ENCODE measurements around the gene CREB3L4. TPM values are rescaled to one million over a fixed set of nuclear protein-coding genes. Genes with fewer than 3 reads are reported as not detected.

Gene CREB3L4, protein sequence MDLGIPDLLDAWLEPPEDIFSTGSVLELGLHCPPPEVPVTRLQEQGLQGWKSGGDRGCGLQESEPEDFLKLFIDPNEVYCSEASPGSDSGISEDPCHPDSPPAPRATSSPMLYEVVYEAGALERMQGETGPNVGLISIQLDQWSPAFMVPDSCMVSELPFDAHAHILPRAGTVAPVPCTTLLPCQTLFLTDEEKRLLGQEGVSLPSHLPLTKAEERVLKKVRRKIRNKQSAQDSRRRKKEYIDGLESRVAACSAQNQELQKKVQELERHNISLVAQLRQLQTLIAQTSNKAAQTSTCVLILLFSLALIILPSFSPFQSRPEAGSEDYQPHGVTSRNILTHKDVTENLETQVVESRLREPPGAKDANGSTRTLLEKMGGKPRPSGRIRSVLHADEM
- 12.6 and 16.1 TPM in 2 replicates for total RNA-seq (2014; rRNA removed; shearing (Covaris generic))
- polyA plus RNA-seq (2014; cell fraction: nucleus; rRNA removed): 29.4 and 43.4 TPM in 2 replicates

- peak; percentile 98 for DNase-seq (ENCODE audit: extremely low read depth, low read depth)
Measured at GRCh38 chr1:153967107-153967999, at the start of gene CREB3L4. CREB3L4 (plus strand) TSS chr1:153967902; CDS start chr1:153968526, 624 bp downstream.

DNA sequence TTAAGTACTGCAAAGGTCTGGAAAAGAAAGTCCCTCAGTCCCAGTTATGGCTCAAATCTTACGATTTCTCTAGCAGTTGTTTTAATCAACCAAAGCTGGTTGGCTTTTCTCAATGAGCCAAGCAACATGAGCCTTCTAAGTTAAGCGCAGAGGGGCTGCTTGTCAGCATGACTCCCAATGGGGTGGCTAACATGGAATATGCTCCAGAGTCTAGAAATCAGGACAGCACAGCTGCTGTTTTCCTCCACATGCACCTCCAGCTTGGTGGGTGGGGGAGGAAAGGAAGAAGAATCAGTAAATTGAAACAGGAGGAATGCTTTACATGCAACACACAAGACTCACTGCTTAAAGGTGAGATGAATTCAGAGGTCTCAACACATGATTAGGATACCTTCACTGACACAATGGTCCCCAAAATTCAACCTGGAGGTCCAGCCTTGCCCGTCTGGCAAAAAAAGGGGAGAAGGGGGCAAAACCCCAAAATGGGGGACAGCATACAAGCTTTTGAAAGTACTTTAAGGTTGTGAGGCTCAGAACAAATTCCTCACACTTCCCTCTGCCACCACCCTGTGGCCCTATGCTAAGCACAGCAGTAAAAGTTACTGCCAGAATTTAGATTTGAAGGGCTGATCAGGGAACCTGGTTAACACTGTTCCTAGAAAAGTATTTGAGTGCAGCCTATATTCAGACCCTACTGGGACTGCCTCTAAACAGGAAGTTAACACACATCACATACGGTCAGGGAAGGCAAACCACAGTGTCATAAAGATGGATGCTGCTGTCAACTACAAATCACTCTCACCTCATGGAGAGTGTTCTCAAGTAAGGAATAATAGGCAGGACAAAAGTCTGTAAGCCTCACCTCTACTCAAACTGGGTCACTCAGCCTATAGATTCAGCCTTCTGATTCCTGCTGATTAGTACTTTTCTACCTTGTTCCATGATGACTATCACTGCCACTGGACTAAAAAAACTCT is 47.5 kb upstream of the CREB3L4 start:
- no peak for DNase-seq (ENCODE audit: extremely low read depth, low read depth)

DNA sequence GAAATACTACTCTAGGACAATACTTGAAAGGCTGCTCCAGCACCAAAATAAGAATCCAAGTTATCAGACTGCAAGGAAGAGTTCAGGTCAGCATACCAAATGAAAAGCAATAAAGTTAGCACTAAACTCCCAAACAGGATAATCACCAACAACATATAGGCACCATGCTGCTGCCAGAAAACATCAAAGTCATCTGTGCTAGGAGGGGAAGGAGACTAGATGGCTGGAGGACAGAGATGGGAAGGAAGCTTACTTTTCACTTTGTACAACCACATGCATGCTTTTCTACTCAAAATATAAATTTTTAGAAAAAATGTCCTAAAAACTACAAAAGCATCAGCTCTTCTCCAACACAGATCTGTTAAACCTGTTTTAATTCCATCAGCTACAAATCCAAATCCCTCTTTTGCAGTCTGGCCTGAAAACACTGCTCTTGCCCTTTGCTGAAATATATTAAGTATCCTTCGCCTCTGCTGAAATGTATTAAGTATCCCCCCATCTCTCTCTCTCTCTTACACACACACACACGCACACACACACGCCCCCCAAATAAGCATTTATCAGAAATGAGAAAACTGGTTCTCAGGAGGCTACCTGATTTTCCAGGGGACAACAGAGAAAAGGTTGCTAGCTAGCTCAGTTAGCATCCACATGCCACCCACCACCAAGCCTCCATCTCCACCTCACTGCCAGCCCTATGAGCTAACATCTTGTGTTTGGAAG is 46.5 kb upstream of the CREB3L4 start:
- DNase-seq (ENCODE audit: extremely low read depth, low read depth): no peak

GRCh38 chr1:153921803-153922075 is 46.0 kb upstream of the CREB3L4 start:
- no peak for DNase-seq (ENCODE audit: extremely low read depth, low read depth)

DNA sequence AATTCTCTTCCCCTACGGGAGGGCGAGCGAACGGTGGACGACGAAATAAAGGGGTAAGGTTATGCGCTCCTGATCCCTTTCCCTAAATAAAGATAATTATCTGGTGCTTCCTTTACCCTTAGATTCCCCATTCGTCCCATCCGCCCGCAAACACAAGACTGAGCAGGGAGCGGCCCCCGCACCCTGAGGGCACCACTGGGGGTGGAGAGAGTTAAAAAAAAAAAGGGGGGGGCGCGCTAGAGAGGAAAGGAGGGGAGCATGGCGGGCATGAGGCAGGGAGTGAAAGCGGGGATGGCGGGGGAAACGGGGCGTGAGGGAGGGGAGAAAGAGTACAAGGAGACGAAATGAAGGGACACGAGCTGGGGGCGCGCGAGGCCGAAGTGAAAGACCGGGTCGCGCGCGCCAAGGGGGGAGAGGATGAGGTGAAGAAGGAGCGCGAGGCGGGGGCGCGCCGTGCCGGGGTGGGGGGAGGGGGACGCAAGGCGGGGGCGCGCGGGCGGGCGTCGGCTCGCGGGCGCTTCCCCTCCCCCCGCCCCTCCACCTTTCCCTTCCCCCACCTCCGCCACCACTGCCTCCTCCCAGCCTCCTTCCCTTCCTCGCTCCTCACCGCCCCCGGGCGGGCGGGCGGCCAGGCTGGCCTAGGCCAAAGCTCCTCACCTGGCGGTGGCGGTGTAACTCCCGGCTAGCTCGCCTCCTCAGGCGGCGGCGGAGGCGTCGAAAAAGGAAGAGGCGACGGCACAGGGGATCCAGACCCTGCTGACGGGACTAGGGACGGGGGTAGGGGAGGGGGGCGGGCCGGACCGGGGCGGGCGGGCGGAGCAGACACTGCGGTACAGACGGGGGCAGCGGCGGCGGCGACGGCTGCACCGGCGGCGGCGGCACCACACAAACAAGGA is 45.4 kb upstream of the CREB3L4 start:
- DNase-seq (ENCODE audit: extremely low read depth, low read depth): peak; percentile 44

- DNase-seq (ENCODE audit: extremely low read depth, low read depth): peak; percentile 100
Measured at GRCh38 chr1:153922972-153923925, 44.5 kb upstream of the CREB3L4 start, which contains the start of gene GATAD2B. GATAD2B (minus strand) TSS chr1:153922972; CDS start chr1:153828347, 94,625 bp downstream.

- DNase-seq (ENCODE audit: extremely low read depth, low read depth): no peak
Measured at GRCh38 chr1:153926405-153926804, 41.3 kb upstream of the CREB3L4 start.

GRCh38 chr1:153928245-153928644 is 39.5 kb upstream of the CREB3L4 start:
- DNase-seq (ENCODE audit: extremely low read depth, low read depth): no peak

DNA sequence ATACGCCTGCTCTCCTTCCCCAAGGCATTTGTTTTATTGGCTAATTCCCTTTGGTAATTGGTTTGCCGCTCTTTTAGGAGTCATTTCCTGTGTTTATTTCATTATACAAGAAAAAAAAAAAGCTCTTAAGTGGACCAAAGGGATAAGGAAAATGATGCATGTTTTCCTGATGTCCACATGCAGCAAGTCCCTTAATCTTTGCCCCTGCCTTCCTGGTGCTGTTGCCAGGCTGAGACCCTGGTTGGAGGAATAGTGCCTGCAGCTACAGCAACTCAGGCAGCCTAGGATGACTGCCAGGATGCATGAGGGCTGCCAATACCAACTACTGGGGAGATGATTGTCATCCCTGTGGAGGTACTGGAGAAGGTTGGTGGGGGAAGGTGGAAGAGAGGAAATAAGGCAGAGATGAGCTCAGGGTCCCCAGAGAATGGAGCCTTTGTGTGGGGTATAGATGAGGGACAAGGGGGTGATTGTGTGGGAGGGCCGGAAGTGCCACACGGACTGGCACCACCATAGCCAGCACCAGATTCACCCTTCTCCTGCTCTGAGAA is 38.8 kb upstream of the CREB3L4 start:
- DNase-seq (ENCODE audit: extremely low read depth, low read depth): no peak

- no peak for DNase-seq (ENCODE audit: extremely low read depth, low read depth)
Measured at GRCh38 chr1:153929426-153929825, 38.3 kb upstream of the CREB3L4 start.

DNA sequence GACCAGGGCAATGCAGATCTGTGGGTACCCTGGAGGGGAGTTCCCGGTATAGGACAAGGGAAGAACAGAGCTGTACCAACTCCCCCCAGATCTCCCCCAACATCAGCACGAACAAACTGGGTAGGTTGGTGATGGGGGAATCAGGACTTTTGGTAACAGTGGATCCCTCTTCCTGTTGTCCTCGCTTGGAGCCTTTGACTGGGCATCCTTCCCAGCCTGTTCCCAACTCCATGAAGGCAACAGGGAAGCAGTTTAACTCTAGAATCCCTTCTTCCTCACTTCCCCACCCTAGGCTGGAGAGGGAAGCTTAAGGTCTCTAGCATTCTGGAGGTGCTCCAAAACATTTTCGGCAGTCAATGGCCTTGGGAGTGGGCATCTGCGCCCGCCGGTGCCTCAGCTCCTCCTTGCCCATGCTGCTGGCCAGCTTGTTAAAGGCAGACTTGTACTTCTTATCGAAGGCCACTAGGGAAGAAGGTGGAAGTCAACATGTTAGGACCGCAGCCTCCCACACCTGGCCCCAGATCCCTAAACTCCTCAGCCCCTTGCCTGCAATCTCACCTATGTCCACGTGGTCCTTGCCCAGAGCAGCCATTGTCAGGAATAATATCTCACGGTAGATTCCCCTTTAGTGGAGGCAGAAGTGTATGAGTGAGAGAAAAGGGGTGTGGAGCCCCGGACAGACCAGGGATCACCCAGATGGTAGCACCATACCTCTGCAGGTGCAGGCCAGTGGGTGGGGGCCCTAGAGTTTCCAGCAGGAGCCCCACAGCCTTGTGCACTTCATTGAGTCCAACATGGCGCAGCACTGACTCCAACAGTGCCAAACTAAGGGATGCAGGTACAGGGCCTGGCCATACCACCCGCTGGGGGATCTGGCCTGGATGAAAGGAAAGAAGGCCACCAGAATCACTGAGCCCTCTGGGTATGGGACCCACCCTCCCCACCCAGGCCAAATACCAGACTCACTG is 37.4 kb upstream of the CREB3L4 start:
- no peak for DNase-seq (ENCODE audit: extremely low read depth, low read depth)

GRCh38 chr1:153932156-153933131 is 35.3 kb upstream of the CREB3L4 start:
- no peak for DNase-seq (ENCODE audit: extremely low read depth, low read depth)

- no peak for DNase-seq (ENCODE audit: extremely low read depth, low read depth)
Measured at GRCh38 chr1:153933430-153933829, 34.3 kb upstream of the CREB3L4 start.

GRCh38 chr1:153933955-153934354 is 33.7 kb upstream of the CREB3L4 start:
- no peak for DNase-seq (ENCODE audit: extremely low read depth, low read depth)

DNA sequence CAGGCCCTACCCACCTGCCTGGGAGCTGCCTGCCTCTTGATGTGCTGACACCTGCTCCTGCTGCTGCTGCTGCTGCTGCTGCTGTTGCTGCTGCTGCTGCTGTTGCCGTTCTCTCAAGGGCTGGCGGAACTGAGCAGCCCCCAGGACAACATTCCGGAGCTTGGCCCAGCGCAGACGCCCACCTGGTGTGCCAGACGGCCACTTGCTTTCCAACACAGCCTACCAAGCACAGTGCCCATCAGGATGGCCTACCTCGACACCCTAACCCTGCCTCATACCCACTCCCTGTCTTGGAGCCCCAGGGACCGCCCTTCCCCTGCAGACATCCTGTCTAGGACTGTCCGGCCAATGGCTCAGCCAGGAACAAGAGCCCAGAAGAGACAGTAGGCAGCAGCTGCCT is 33.0 kb upstream of the CREB3L4 start:
- no peak for DNase-seq (ENCODE audit: extremely low read depth, low read depth)

All from NCI-H460 (cell line).